ENCODE data around the gene HOGA1. TPM values are rescaled to one million over a fixed set of nuclear protein-coding genes. Genes with fewer than 3 reads are reported as not detected.

HOGA1 gene
- total and polyA plus RNA-seq, 2 experiments from 2014 or later, result 2.1 to 5.3 TPM

DNA sequence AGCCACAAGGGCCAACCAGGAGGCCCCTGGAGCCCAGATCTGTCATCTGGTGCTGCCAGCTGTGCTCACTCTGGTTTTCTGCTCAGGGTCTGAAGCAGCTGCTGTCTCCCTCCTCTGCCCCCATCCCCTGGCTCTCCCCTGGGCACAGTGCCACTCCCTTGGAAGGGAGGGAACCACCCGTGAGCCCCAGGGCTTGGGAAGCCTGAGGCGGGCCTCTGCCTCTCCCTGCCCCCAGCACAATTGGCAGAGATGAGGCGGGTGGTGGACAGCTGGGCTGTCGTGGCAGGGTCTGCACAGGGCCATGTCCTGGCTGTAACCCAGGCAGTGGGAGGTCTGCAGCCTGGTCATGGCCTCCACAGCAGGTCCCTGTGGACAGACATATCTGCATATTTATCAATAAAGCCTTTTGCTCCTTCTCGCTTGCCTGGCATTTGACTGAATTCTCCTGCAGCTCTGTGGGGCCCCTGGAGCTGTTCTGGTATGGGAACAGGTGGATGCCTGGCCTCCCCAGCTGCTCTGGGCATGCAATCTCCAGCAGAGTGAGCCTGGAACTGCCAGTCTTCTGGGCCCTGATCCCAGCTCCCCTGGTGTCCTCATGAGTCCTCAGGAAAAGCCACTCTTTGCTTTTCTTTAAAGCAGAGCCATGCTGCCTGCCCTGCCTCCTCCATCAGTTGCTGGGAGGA, 13.3 kb upstream of the HOGA1 start:
- no peaks in the 10 kb centered on the region for H3K36me3 ChIP-seq
- TF ChIP-seq, protein P1, sequence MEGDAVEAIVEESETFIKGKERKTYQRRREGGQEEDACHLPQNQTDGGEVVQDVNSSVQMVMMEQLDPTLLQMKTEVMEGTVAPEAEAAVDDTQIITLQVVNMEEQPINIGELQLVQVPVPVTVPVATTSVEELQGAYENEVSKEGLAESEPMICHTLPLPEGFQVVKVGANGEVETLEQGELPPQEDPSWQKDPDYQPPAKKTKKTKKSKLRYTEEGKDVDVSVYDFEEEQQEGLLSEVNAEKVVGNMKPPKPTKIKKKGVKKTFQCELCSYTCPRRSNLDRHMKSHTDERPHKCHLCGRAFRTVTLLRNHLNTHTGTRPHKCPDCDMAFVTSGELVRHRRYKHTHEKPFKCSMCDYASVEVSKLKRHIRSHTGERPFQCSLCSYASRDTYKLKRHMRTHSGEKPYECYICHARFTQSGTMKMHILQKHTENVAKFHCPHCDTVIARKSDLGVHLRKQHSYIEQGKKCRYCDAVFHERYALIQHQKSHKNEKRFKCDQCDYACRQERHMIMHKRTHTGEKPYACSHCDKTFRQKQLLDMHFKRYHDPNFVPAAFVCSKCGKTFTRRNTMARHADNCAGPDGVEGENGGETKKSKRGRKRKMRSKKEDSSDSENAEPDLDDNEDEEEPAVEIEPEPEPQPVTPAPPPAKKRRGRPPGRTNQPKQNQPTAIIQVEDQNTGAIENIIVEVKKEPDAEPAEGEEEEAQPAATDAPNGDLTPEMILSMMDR (IDR thresholded peaks at IDR 0.05; ENCODE audit: low read depth, low read length), result no peak
- H3K27ac ChIP-seq, result no peak overlapping the region
- H3K4me1 ChIP-seq (ENCODE audit: low read depth), result peaks cover 6% of the 10 kb centered on the region
- no peak overlapping the region for H3K4me3 ChIP-seq
- no peak for DNase-seq (ENCODE audit: low read depth in 1 of 2, low spot score in 1 of 2)
- H3K27me3 ChIP-seq, result no peaks in the 10 kb centered on the region
- H3K9me3 ChIP-seq (ENCODE audit: low read depth), result no peaks in the 10 kb centered on the region

DNA sequence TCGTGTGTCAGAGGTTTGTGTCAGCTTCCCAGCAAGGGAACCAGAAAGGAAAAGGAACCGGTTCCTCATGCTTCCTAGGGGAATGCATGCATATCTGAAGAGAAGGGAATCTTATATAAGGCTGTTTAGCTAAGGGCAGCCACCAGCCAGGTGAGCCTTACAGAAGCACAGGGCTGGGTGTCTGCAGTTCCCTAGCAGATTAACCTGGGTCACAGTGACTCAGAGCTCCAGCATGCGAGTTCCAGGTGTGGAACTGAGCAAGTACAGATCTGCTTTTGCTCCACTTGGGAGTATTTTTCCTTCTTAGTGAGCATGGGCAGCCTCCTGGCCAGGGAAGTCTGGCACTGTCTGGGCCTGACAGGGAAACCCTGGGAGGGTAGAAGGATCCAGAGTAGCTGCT, 12.6 kb upstream of the HOGA1 start:
- no peaks in the 10 kb centered on the region for H3K36me3 ChIP-seq
- TF ChIP-seq, protein P1 (IDR thresholded peaks at IDR 0.05; ENCODE audit: low read depth, low read length), result no peak
- H3K4me3 ChIP-seq, result no peak overlapping the region
- no peak overlapping the region for H3K27ac ChIP-seq
- H3K4me1 ChIP-seq (ENCODE audit: low read depth), result peaks cover 6% of the 10 kb centered on the region
- no peaks in the 10 kb centered on the region for H3K9me3 ChIP-seq (ENCODE audit: low read depth)
- no peaks in the 10 kb centered on the region for H3K27me3 ChIP-seq
- no peak for DNase-seq (ENCODE audit: low read depth in 1 of 2, low spot score in 1 of 2)

DNA sequence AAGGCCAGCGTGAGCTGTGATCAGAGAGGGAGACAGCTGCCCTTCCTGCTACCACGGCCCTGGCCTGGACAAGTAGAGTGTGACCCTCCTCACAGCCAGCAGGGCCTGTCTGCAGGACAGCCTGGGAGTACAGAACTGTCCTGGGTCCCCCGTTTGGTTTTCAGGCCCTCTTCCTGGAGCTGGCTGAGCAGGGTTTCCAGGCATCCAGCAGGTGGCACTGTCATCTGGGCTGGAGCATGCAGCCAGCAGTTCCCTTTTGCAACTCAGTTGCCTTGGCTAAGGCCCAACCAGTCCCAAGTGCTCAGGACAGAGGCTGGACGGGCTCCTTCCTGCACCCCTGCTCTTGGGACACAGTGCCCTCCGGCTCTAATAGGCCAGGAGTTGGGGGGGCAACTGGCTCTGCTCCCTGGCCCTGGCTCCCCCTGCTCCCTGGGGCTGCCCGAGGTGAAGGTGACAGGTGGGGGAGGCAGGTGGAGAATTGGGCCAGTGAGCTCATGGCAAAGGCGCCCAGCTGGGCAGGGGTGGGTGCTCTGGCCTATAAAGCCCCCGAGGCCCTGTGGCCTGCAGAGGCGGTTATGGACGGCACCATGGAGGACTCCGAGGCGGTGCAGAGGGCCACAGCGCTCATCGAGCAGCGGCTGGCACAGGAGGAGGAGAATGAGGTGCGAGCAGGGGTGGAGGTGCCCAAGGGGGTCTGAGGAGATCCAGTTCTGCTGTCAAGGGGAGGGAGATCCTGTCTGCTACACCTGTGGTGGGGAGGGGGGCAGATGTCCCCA, 11.8 kb upstream of the HOGA1 start, which contains the start of gene ANKRD2:
Gene ANKRD2, plus strand, starts transcription at position 566 of the 776 bp plus-strand sequence. Its CDS starts 10 bp downstream, at position 576.
- H3K4me1 ChIP-seq (ENCODE audit: low read depth), result peaks cover 6% of the 10 kb centered on the region
- H3K27me3 ChIP-seq, result no peaks in the 10 kb centered on the region
- no peaks in the 10 kb centered on the region for H3K9me3 ChIP-seq (ENCODE audit: low read depth)
- peak; percentile 83 to 86 for DNase-seq (ENCODE audit: low read depth in 1 of 2, low spot score in 1 of 2)
- TF ChIP-seq, protein P1 (IDR thresholded peaks at IDR 0.05; ENCODE audit: low read depth, low read length), result peak; percentile 91
- no peaks in the 10 kb centered on the region for H3K36me3 ChIP-seq
- H3K4me3 ChIP-seq, result no peak within 1 kb of the TSS
- H3K27ac ChIP-seq, result no peak within 1 kb of the TSS

DNA sequence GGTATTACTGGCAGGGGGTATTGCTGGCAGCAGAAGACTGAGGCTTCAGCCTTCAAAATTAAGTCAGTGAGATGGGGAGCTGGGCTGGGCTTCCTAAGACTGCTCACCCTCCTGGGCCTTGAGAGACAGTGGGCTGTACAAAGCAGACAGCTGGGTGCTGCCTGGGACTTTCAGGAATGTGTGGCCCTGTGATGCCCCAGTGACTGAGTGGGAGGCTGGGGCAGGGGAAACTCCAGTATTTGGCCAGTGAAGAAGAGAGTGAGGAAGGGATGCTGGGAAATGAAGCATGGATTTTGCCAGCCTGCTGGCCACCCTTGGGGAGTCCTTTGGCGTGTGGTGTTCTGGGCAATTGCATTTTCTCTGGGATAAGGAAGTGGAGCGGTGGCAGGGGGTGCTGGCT, 11.2 kb upstream of the HOGA1 start:
- no peaks in the 10 kb centered on the region for H3K36me3 ChIP-seq
- no peak overlapping the region for H3K4me3 ChIP-seq
- no peaks in the 10 kb centered on the region for H3K27me3 ChIP-seq
- no peak overlapping the region for H3K27ac ChIP-seq
- peaks cover 6% of the 10 kb centered on the region for H3K4me1 ChIP-seq (ENCODE audit: low read depth)
- no peaks in the 10 kb centered on the region for H3K9me3 ChIP-seq (ENCODE audit: low read depth)
- DNase-seq (ENCODE audit: low read depth in 1 of 2, low spot score in 1 of 2), result no peak
- TF ChIP-seq, protein P1 (IDR thresholded peaks at IDR 0.05; ENCODE audit: low read depth, low read length), result no peak

DNA sequence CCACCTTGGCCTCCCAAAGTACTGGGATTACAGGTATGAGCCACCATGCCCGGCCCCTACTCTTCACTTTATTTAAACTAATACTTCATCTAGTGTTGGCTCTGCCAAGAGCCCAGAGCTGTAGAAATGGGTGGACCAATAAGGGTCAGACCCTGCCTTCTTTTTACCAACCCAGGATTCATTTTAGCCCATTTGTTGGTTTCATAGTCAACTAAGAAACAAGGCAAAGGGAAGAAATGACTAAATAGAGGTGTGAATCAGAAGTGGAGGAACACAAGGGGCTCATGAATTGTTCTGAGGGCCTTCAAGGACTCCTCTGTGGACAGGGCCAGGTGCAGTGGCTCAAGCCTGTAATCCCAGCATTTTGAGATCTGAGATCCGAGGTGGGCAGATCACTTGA, 10.5 kb upstream of the HOGA1 start:
- no peak for DNase-seq (ENCODE audit: low read depth in 1 of 2, low spot score in 1 of 2)
- no peaks in the 10 kb centered on the region for H3K9me3 ChIP-seq (ENCODE audit: low read depth)
- no peak overlapping the region for H3K4me3 ChIP-seq
- no peaks in the 10 kb centered on the region for H3K36me3 ChIP-seq
- TF ChIP-seq, protein P1 (IDR thresholded peaks at IDR 0.05; ENCODE audit: low read depth, low read length), result no peak
- H3K27ac ChIP-seq, result peak overlapping the region; percentile 73
- H3K27me3 ChIP-seq, result no peaks in the 10 kb centered on the region
- peaks cover 6% of the 10 kb centered on the region for H3K4me1 ChIP-seq (ENCODE audit: low read depth)
